ENCODE data around the gene DENND1A. TPM values are rescaled to one million over a fixed set of nuclear protein-coding genes. Genes with fewer than 3 reads are reported as not detected.
"Not testable (repeated sequence)": the region's sequence is repeated elsewhere in the genome, so short reads cannot be mapped to it uniquely, and the experiment has no call there.

The DENND1A gene
- total RNA-seq, 1 donor: 22.9 TPM

DNA sequence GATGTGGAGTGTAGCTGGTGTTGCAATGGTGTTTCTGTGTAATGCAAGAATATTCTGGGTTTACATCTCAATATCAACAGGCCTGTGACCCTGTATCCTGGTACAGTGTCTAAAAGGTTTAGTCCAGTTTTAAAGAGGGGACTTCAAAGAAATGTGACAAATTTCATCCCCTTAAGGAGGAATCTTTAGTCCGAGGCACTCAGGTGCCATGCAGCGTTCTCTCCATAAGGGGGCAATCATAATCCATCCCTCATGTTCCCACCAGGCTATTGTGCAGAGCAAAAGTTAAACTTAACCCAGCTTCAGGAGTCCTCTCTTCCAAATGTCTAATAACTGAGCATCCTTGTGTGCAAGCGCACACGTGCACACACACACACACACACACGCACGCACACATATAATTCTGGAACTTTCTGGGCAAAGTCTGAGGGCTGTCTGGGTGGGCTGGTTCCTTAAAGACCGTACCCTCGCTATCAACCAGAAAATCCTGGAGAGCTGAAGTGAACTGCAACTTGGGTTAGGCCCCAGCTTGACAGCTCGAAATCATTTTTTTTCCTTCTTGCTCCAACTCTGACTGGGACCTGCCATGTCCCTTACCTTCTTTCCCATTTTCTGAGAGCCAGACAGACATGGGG, 527.9 kb downstream of the DENND1A start:
- H3K4me3 ChIP-seq (ENCODE audit: low read depth, low read length): no peak overlapping the region
- peak; percentile 53 for DNase-seq (ENCODE audit: low read depth)
- TF ChIP-seq, protein P1, sequence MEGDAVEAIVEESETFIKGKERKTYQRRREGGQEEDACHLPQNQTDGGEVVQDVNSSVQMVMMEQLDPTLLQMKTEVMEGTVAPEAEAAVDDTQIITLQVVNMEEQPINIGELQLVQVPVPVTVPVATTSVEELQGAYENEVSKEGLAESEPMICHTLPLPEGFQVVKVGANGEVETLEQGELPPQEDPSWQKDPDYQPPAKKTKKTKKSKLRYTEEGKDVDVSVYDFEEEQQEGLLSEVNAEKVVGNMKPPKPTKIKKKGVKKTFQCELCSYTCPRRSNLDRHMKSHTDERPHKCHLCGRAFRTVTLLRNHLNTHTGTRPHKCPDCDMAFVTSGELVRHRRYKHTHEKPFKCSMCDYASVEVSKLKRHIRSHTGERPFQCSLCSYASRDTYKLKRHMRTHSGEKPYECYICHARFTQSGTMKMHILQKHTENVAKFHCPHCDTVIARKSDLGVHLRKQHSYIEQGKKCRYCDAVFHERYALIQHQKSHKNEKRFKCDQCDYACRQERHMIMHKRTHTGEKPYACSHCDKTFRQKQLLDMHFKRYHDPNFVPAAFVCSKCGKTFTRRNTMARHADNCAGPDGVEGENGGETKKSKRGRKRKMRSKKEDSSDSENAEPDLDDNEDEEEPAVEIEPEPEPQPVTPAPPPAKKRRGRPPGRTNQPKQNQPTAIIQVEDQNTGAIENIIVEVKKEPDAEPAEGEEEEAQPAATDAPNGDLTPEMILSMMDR (IDR thresholded peaks at IDR 0.05; ENCODE audit: insufficient read depth, low read depth, low read length): peak; percentile 89

DNA sequence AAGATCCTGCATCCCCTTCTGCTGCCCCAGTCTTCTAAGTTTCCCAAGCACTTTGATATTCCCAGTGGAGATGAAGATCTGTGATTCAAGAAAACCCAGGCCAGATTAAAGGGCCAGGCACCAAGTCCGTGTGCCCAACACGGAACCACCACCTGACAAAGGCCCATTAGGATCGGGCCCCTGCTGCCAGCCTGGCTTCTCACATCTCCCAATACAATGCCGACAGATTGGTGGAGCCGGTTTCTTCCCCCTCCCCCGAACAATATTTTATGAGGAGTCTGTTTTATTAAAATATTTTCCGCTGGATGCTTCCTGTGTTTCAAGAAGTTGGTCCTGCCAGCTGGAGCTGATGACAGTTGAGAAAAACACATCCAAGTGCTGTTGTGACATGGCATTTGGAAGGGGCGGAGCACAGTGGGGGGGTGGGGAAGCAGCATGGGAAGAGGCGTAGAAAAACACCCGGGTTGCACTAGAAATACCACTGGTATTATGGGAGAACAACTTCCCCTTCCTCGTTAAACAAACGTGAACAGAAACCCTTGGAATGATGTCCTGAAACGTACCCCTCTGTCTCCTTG, 528.9 kb downstream of the DENND1A start:
- DNase-seq (ENCODE audit: low read depth): no peak
- TF ChIP-seq, protein P1 (IDR thresholded peaks at IDR 0.05; ENCODE audit: insufficient read depth, low read depth, low read length): no peak
- H3K4me3 ChIP-seq (ENCODE audit: low read depth, low read length): no peak overlapping the region

DNA sequence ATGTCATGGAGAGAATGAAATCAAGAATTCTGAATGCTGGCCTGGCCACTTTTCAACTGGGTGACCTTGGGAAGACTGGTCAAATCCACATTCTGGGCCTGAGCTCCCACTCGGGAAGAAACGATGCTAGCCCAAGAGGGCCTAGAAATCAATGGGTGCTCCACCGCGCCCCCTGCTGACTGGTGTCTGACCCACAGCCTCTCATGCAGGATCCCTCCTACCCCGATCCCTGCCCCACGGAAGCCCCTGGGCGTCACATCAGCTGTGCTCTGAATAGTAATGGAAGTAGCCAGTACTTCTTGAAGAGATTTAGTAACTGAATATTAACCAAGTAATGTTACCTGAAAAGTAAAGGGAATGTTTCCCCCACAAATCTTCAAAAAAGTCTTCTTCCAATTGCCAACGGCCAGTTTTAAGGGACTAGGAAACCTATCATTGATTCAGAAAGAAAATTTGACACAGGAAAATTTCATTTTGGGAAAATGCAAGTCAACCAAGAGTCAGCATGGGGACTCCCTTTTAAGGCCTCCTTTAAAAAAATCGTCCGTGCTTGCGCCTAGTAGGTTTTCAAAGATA, 530.0 kb downstream of the DENND1A start:
- TF ChIP-seq, protein P1 (IDR thresholded peaks at IDR 0.05; ENCODE audit: insufficient read depth, low read depth, low read length): peak; percentile 57
- no peak overlapping the region for H3K4me3 ChIP-seq (ENCODE audit: low read depth, low read length)
- no peak for DNase-seq (ENCODE audit: low read depth)

DNA sequence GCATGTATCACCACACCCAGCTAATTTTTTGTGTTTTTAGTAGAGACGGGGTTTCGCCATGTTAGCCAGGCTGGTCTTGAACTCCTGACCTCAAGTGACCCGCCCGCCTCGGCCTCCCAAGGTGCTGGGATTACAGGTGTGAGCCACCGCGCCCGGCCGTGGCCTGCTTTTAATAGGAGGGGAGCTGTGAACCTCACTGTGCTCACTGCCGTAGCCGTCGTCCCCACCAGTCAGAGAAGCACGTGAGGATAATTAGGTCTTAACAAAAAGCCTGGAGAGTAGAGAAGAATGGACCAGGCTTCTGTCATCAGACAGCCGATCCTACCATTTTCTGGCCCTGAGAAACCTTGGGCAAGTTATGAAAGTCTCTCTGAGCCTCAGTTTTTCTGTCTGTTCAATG, 531.0 kb downstream of the DENND1A start:
- not testable (repeated sequence) for H3K4me3 ChIP-seq (ENCODE audit: low read depth, low read length); DNase-seq (ENCODE audit: low read depth)

DNA sequence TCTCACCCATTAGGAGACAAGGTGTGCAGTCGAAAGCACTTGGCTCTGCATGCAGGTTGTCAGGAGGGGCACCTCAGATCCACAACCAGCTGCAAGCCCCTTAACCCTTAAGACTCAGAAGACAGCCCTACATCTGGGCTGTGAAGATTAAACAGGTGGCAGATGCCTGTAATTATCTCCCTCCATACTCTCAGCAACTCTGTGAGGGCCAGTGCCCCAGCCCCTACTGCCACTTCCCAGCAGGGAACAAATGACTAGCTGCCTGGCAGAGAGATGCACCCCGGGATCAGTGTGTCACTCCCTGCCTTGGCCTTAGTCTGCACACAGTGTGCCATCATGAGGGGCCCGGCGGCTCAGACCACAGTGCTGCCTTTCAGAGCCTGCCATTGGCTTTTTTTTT, 532.0 kb downstream of the DENND1A start:
- H3K4me3 ChIP-seq (ENCODE audit: low read depth, low read length): no peak overlapping the region
- TF ChIP-seq, protein P1 (IDR thresholded peaks at IDR 0.05; ENCODE audit: insufficient read depth, low read depth, low read length): no peak
- DNase-seq (ENCODE audit: low read depth): no peak

DNA sequence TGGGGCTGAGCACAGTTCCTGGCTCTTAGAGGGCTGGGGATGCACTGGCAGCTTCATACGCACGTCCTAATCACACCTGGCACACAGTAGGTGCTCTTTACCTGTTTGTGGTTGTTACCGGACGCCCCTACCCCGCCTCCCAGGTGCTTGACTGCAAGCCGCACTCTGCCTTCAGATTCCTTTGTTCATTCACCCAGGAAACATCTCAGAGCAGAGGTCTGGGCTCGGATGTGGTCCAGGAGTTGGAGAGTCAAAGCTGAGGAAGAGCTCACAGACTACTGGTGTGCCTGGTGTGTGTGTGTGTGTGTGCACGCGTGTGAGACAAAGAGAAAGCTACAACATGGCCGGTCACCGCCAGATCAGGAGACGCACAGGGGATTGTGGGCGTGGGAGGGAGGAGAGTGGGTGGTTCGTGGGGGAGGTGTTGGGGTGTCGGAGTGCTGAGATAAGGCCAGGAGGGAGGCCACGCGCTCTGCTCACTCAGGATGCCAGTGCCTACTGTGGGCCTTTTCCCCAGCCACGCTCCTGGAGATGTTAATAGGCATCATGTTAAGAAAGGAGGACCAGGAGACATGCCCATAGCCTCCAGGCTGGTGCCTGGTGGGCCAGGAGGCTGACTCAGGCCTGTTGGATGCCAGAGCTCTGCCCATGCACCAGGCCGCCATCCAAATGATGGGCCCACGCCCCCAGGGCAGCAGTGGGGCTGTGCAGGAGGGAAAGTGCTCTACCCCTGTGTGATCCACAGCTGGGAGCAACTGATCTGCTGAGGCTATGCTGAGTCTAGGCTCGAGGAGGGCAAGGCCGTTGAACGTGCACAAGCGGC, 534.0 kb downstream of the DENND1A start:
- TF ChIP-seq, protein P1 (IDR thresholded peaks at IDR 0.05; ENCODE audit: insufficient read depth, low read depth, low read length): no peak
- no peak for DNase-seq (ENCODE audit: low read depth)
- H3K4me3 ChIP-seq (ENCODE audit: low read depth, low read length): no peak overlapping the region

DNA sequence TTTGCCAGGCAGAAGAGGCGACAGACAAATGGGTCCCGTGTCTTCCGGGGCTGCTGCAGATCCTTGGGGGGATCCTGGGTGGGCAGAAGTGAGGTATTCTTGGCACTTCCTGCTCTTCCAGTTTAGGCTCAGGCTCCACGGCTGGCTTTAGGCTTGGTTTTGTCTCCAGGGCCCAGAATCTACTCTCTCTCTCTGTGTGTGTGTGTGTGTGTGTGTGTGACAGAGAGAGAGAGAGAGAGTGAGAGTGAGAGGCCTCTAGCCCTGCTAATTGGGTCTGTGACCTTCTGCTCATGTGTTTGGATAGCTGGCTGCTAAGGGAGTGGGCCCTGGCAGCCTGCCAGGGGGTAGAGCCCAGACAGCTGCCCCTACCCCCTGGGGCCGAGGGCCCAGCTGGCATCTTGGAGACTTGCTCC, 534.6 kb downstream of the DENND1A start:
- no peak overlapping the region for H3K4me3 ChIP-seq (ENCODE audit: low read depth, low read length)
- no peak for DNase-seq (ENCODE audit: low read depth)
- TF ChIP-seq, protein P1 (IDR thresholded peaks at IDR 0.05; ENCODE audit: insufficient read depth, low read depth, low read length): no peak

All from fibroblast of villous mesenchyme (primary cell).